Ascending aorta (tissue), 2 donors: ENCODE data around the gene ALS2. TPM values are rescaled to one million over a fixed set of nuclear protein-coding genes. Genes with fewer than 3 reads are reported as not detected.

Experiments
- DNase-seq, 2 donors: peaks; one replicate each; pipeline ENCODE4 v3.0.0-alpha.2; 2019; ENCODE audit warnings: low spot score in 2 of 2
- H3K27ac ChIP-seq, 2 donors: fragments of 200-600 bp; sonication (generic); one replicate each; pipeline ENCODE4 v1.5.1; 2016 to 2017; ENCODE audit warnings: mild to moderate bottlenecking in 1 of 2
- H3K27me3 ChIP-seq: fragments of 200-600 bp; sonication (generic); one replicate; pipeline ENCODE4 v1.5.1; 2017
- H3K36me3 ChIP-seq, 2 donors: fragments of 200-600 bp; sonication (generic); one replicate each; pipeline ENCODE4 v1.5.1; 2016
- H3K4me1 ChIP-seq, 2 donors: fragments of 200-600 bp; sonication (generic); one replicate each; pipeline ENCODE4 v1.5.1; 2016 to 2017; ENCODE audit warnings: mild to moderate bottlenecking in 1 of 2
- H3K4me3 ChIP-seq, 2 donors: fragments of 200-600 bp; sonication (generic); one replicate each; pipeline ENCODE4 v1.5.1; 2016 to 2017; ENCODE audit warnings: mild to moderate bottlenecking in 1 of 2
- H3K9me3 ChIP-seq, 2 donors: fragments of 200-600 bp; sonication (generic); one replicate each; pipeline ENCODE4 v1.5.1; 2016
- intact Hi-C: fragments of 100-400 bp; cut with DNase I; formaldehyde crosslinking; loops from one replicate; pipeline ENCODE4 v1.15.1; 2023
- total RNA-seq: library from RNA; depleted of rRNA; stranded (reverse); fragments of >200 nt; gene quantifications from one replicate; pipeline ENCODE4 v1.1.0, GENCODE V29; 2016
- TF ChIP-seq, protein P1 (sequence below), 3 experiments: fragments of 200-600 bp in 2 of 3; fragments of 450-650 bp in 1 of 3; sonication (generic) in 2 of 3; IDR thresholded peaks; one replicate each; pipeline ENCODE4 v1.5.1; 2016 to 2019; ENCODE audit warnings: antibody characterized with exemption in 3 of 3, mild to moderate bottlenecking in 1 of 3, moderate library complexity in 1 of 3

The ALS2 gene
- total RNA-seq, 1 donor from 2014 or later: 6.5 TPM

DNA sequence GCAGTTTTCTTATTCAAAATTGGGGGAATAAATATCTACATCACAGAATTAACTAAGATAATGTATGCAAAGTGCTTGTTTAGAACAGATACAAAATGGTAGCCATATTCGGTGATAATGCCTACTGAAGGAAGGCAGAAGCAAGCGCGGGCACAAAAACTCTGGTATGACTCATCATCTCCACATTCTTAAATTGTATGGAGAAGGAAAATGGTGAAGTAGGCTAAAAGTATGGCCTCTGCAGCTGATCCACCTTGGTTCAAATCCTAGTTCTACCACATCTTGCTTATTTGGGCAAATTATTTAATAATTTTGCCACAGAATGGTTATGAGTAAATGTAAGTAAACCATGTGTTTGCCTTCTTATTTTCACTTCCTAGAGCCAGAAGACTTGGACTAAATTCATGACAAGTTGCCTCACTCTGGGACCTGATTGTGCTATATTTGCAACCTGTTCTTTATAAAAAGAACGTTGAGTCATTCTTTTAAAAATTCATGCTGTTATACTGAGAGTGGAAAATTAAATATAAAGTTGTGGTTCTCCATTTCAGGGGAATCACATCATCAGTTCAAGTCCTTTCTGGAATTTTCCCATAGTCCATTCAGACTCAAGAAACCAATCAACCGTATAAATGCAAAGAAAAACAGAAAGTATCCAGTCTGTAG lies 16.6 kb upstream of the ALS2 start:
- TF ChIP-seq, protein P1, sequence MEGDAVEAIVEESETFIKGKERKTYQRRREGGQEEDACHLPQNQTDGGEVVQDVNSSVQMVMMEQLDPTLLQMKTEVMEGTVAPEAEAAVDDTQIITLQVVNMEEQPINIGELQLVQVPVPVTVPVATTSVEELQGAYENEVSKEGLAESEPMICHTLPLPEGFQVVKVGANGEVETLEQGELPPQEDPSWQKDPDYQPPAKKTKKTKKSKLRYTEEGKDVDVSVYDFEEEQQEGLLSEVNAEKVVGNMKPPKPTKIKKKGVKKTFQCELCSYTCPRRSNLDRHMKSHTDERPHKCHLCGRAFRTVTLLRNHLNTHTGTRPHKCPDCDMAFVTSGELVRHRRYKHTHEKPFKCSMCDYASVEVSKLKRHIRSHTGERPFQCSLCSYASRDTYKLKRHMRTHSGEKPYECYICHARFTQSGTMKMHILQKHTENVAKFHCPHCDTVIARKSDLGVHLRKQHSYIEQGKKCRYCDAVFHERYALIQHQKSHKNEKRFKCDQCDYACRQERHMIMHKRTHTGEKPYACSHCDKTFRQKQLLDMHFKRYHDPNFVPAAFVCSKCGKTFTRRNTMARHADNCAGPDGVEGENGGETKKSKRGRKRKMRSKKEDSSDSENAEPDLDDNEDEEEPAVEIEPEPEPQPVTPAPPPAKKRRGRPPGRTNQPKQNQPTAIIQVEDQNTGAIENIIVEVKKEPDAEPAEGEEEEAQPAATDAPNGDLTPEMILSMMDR (IDR thresholded peaks at IDR 0.05): no peak
- peak overlapping the region; percentile 24 to 39 for H3K4me3 ChIP-seq
- no peak for DNase-seq
- H3K9me3 ChIP-seq: no peaks in the 10 kb centered on the region
- H3K4me1 ChIP-seq: peaks cover 4 to 17% of the 10 kb centered on the region in 2 donors
- no peaks in the 10 kb centered on the region for H3K27me3 ChIP-seq
- H3K27ac ChIP-seq: peak overlapping the region; percentile 81 to 86
- H3K36me3 ChIP-seq: no peaks in the 10 kb centered on the region
- intact Hi-C loops: loop anchor here (1.0 to 2.0 kb wide), 3 partner anchors 49 to 237 kb away; no protein-coding TSS in a partner anchor

DNA sequence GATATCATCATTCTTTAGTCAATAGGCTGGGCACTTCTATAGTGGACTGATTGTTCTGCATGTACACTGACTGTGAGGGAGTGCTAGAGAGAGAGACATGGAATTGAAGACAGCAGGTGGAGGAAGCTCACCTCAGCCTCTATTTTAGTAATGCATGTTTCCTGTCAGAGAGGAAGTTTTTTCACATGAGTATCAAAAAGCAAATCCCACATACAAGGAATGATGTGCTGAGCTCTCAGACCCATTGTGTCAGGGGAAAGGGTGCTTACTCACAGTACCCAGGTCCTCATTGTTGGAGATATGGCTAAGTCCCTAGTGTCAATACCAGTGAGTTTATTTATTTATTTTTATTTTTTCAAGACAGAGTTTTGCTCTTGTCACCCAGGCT lies 15.7 kb upstream of the ALS2 start:
- no peak overlapping the region for H3K4me3 ChIP-seq
- H3K27me3 ChIP-seq: no peaks in the 10 kb centered on the region
- no peaks in the 10 kb centered on the region for H3K36me3 ChIP-seq
- H3K9me3 ChIP-seq: no peaks in the 10 kb centered on the region
- TF ChIP-seq, protein P1 (IDR thresholded peaks at IDR 0.05): no peak
- no peak for DNase-seq
- H3K4me1 ChIP-seq: peaks cover 4 to 17% of the 10 kb centered on the region in 2 donors
- intact Hi-C loops: loop anchor here (1.0 to 2.0 kb wide), 2 partner anchors 62 to 382 kb away; no protein-coding TSS in a partner anchor
- peak overlapping the region; percentile 81 to 86 for H3K27ac ChIP-seq

DNA sequence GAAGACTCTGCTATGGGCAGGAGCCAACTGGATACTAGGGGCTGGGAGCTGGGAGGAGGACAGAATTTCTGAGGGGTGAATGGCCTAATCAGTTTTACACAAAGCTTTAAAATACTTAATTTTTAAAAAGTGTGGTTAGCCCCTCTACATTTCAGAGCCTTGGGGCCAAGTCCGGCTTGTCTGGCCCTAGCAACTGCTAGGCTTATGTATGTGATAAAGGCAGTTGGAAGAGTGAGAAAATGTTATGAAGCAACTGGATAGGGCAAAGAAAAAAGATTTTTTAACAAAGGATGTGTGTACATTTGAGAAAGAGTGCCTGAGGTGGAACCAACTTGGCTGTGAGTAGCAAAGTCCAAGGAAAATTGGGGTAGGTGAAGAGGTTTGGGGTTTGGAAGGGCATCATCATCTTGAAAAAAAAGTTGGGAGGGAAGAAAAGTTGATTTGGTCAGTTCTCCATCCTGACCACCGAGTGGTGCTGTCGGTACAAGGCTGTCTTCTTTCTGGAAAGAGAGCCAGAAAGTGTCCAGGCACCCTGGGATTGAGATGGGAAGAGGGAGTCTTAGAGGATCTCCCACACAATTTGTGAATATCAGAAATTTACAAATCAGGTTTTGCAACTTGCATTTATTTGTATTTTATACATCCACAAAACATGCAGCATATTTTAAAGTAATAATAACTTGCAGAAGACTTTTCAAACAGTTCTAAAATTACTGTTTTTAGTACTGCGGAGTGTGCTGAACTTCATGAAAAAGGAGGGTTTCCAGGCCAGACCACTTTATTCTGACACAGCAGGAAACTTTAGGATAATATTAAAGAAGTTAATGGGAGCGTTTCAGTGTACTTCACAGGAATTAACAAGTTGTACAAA lies 15.1 kb upstream of the ALS2 start:
- DNase-seq: no peak
- no peaks in the 10 kb centered on the region for H3K27me3 ChIP-seq
- no peaks in the 10 kb centered on the region for H3K9me3 ChIP-seq
- H3K4me3 ChIP-seq: no peak overlapping the region
- intact Hi-C loops: loop anchor here (1.0 to 2.0 kb wide), 2 partner anchors 63 to 382 kb away; no protein-coding TSS in a partner anchor
- no peaks in the 10 kb centered on the region for H3K36me3 ChIP-seq
- peak overlapping the region; percentile 81 to 86 for H3K27ac ChIP-seq
- TF ChIP-seq, protein P1 (IDR thresholded peaks at IDR 0.05): peak; percentile 58 to 86 (median 65)
- H3K4me1 ChIP-seq: peaks cover 4 to 17% of the 10 kb centered on the region in 2 donors

DNA sequence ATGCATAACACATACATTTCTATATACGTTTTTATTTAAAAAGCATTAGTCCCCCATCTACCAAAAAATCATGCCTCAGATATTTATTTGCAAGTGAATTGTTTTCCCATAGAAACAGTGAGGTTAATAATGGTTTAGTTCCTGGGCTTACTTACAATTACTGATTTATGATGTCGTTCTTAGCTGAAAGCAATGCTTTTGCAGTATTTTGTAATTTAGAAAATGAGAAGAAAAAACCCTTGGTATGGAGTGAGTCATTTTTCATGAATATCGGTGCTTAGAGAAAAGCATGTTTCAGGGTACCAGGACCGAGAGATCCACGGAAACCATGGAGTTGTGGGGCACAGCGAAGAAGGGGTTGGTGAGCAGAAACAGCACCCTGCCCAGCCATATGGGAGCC lies 13.6 kb upstream of the ALS2 start:
- TF ChIP-seq, protein P1 (IDR thresholded peaks at IDR 0.05): no peak
- DNase-seq: no peak
- Histone ChIP-seq H3K27ac (no peak overlapping the region), H3K27me3 (no peaks in the 10 kb centered on the region), H3K4me1 (peaks cover 4 to 17% of the 10 kb centered on the region in 2 donors), H3K9me3 (no peaks in the 10 kb centered on the region), H3K4me3 (no peak overlapping the region), H3K36me3 (no peaks in the 10 kb centered on the region)
- intact Hi-C loops: no loop called here

DNA sequence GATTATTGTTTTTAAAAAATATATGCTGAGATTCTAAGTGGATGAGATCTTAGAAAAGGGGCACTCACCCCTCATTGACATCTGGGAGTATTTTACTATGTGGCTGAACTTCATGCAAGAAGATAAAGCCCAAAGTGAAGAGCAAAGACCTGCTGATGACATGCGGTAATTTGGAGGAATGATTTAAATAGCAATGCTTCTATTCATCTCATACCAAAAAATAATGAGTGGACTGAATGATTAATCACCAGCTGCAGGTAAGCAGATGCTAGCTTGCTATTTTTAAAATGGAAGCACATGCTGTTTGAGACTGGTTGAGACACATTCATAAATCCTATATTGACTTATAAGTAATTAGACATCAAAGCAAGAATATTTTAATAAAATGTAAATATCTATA lies 12.9 kb upstream of the ALS2 start:
- H3K36me3 ChIP-seq: no peaks in the 10 kb centered on the region
- H3K27me3 ChIP-seq: no peaks in the 10 kb centered on the region
- no peaks in the 10 kb centered on the region for H3K9me3 ChIP-seq
- H3K4me3 ChIP-seq: no peak overlapping the region
- intact Hi-C loops: no loop called here
- peaks cover 4 to 13% of the 10 kb centered on the region in 2 donors for H3K4me1 ChIP-seq
- no peak for DNase-seq
- no peak overlapping the region for H3K27ac ChIP-seq
- TF ChIP-seq, protein P1 (IDR thresholded peaks at IDR 0.05): no peak
